ENCODE measurements around the gene ATP1B2. TPM values are rescaled to one million over a fixed set of nuclear protein-coding genes. Genes with fewer than 3 reads are reported as not detected.

The ATP1B2 gene
- total and polyA plus RNA-seq, 2 of the 8 experiments (the other 6 are each of a cell fraction or from before 2014, with no cell fraction given): 9.1 to 21.0 TPM

DNA sequence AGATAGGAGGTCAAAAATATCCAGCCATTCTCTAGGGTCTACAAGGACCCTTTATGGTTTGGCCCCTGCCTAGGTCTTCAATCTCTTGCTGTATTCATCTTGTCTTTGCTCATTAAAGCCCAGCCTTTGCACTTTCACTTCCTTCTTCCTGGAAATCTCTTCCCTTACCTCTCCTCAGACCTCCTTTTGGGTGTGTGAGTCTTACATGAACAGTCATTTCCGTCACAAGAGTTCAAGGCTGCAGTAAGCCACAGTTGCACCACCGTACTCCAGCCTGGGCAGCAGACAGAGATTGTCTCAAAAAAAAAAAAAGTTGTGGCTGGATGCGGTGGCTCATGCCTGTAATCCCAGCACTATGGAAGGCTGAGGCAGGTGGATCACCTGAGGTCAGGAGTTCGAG lies 6.0 kb upstream of the ATP1B2 start:
- 83% methylated on average over 4 of the region's 4 CpGs; no CpG with 5 or more reads in 1 of the 2 experiments for WGBS, 2 experiments (ENCODE audit: extremely low coverage in 1 of 2, insufficient coverage in 1 of 2, insufficient read length in 1 of 2, insufficient replicate concordance in 2 of 2, low coverage in 1 of 2, low lambda C conversion rate in 2 of 2, missing lambda C conversion rate in 1 of 2)
- TF ChIP-seq TAF7 (optimal IDR thresholded peaks at IDR 0.05; ENCODE audit: borderline replicate concordance, low read depth, low read length) (no peak), RAD21 (IDR thresholded peaks at IDR 0.05 in 1 of 2, conservative IDR thresholded peaks at IDR 0.05 in 1 of 2; ENCODE audit: low read depth in 2 of 2, low read length in 2 of 2) (no peak), HDAC2 (IDR thresholded peaks at IDR 0.05; ENCODE audit: borderline replicate concordance in 1 of 2, low read depth in 2 of 2, low read length in 2 of 2) (no peak), RNF2 (IDR thresholded peaks at IDR 0.05; ENCODE audit: borderline replicate concordance, low read depth, low read length, missing control alignments, poor library complexity, severe bottlenecking) (no peak), NANOG (IDR thresholded peaks at IDR 0.05; ENCODE audit: insufficient read depth, low read depth, low read length, poor library complexity, severe bottlenecking) (no peak), SP2 (IDR thresholded peaks at IDR 0.05; ENCODE audit: low read length) (no peak), POU5F1 (IDR thresholded peaks at IDR 0.05; ENCODE audit: low read depth, low read length) (no peak), TBP (IDR thresholded peaks at IDR 0.05; ENCODE audit: low read depth, low read length) (no peak), SIN3A (conservative IDR thresholded peaks at IDR 0.05 in 1 of 2, IDR thresholded peaks at IDR 0.05 in 1 of 2; ENCODE audit: low read depth in 1 of 2, low read length in 2 of 2) (no peak), PHF8 (conservative IDR thresholded peaks at IDR 0.05; ENCODE audit: low read depth, low read length) (no peak), HDAC6 (IDR thresholded peaks at IDR 0.05; ENCODE audit: low read depth, low read length) (no peak), CHD2 (IDR thresholded peaks at IDR 0.05; ENCODE audit: low read length) (no peak)
- Histone ChIP-seq H3K79me2 (ENCODE audit: control insufficient read depth in 1 of 2, insufficient read depth in 2 of 2, low read length in 2 of 2) (no peaks in the 10 kb centered on the region), H2AK5ac (ENCODE audit: low read depth, low read length) (no peak overlapping the region), H3K23ac (ENCODE audit: insufficient read length) (no peak overlapping the region), H3K9me3 (ENCODE audit: insufficient read depth in 2 of 2, low read depth in 1 of 2, low read length in 1 of 2) (no peaks in the 10 kb centered on the region; a peak in 1 of 4 replicates), H3K4ac (replicated peaks; ENCODE audit: insufficient read length, low read depth, low read length) (no peak overlapping the region), H3K14ac (ENCODE audit: insufficient read length) (no peak overlapping the region), H3K79me1 (ENCODE audit: low read depth, low read length) (no peaks in the 10 kb centered on the region), H3K4me1 (replicated peaks in 1 of 4; ENCODE audit: control insufficient read depth in 3 of 4, insufficient read depth in 4 of 4, low read length in 3 of 4) (no peaks in the 10 kb centered on the region), H3K9ac (replicated peaks in 1 of 4; ENCODE audit: extremely low read depth in 1 of 4, low read depth in 3 of 4, low read length in 3 of 4) (no peak overlapping the region), H3K18ac (ENCODE audit: extremely low read depth, low read length) (no peak overlapping the region), H2AFZ (ENCODE audit: low read length) (no peak overlapping the region), H3K36me3 (ENCODE audit: control insufficient read depth in 2 of 4, insufficient read depth in 4 of 4, low read length in 3 of 4) (no peaks in the 10 kb centered on the region), H2BK12ac (ENCODE audit: low read depth, low read length) (no peak overlapping the region), H3K4me3 (ENCODE audit: extremely low read depth in 1 of 4, insufficient read depth in 2 of 4, low read depth in 3 of 4, low read length in 4 of 4) (no peak overlapping the region), H3K23me2 (ENCODE audit: low read depth, low read length) (no peaks in the 10 kb centered on the region), H3K56ac (replicated peaks; ENCODE audit: insufficient read length, low read depth, low read length) (no peak overlapping the region), H3K27ac (ENCODE audit: low read depth, low read length) (no peak overlapping the region), H2BK20ac (ENCODE audit: low read length) (no peak overlapping the region), H2BK5ac (ENCODE audit: low read depth, low read length) (no peak overlapping the region), H3K4me2 (ENCODE audit: insufficient read depth in 1 of 2, low read depth in 2 of 2, low read length in 2 of 2) (no peak overlapping the region), H2BK120ac (replicated peaks; ENCODE audit: low read depth, low read length) (no peak overlapping the region), H4K8ac (ENCODE audit: extremely low read depth, insufficient read depth, low read length) (no peak overlapping the region), H4K91ac (replicated peaks; ENCODE audit: insufficient read length, low read length) (no peak overlapping the region), H4K5ac (ENCODE audit: insufficient read length, low read depth, low read length) (no peak overlapping the region), H4K20me1 (replicated peaks in 1 of 2; ENCODE audit: control insufficient read depth in 1 of 2, insufficient read depth in 2 of 2, low read length in 2 of 2) (peaks cover 0 to 1% of the 10 kb centered on the region in 2 experiments), H2BK15ac (ENCODE audit: low read length) (no peak overlapping the region), H3K27me3 (replicated peaks in 1 of 4; ENCODE audit: control insufficient read depth in 3 of 4, extremely low read depth in 1 of 4, insufficient read depth in 3 of 4, low read length in 3 of 4) (no peaks in the 10 kb centered on the region; a peak in 2 of 7 replicates)
- CTCF ChIA-PET (ENCODE audit: partially characterized antibody): interaction anchor here (15.7 to 18.2 kb wide), 2 partner anchors 12 to 28 kb away, joined by 211 to 332 read pairs; partner anchors contain the start of gene SHBG
- no peak for DNase-seq (ENCODE audit: low read depth in 1 of 2, low spot score in 2 of 2)
- POLR2A ChIA-PET (ENCODE audit: partially characterized antibody): interaction anchor here (58.0 to 79.4 kb wide), 2 partner anchors 5 to 22 kb away, joined by 2272 read pairs; partner anchors contain the start of genes ATP1B2, FXR2, SAT2 and SHBG
- no peak for FAIRE-seq

All from H1 (cell line).